ENCODE measurements around the gene MYO1D.

DNA sequence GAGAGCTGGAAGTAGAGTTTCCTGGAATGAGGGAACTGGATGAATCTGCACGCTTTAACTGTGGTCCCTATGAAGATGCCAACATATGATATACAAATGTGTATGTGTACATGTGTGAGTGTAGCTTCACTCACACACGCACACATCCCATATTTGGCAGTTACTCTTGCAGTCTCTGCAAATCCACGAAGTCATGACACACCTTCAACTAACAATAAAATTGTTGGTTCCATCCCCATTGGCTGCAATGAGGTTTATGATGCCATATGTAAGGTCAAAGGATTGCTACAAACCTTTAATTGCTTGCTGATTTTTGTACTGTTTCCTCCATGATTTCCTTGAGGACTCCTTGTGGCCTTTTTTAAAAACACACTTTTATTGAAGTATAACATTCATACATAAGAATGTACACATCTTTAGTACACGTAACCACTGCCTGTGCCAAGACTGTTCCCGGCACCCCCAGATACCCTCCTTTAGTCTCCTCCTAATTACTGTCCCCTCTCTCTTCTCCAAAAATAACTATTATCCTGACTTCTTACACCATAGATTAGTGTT lies 22.0 kb downstream of the MYO1D start:
- TF ChIP-seq, protein P1, sequence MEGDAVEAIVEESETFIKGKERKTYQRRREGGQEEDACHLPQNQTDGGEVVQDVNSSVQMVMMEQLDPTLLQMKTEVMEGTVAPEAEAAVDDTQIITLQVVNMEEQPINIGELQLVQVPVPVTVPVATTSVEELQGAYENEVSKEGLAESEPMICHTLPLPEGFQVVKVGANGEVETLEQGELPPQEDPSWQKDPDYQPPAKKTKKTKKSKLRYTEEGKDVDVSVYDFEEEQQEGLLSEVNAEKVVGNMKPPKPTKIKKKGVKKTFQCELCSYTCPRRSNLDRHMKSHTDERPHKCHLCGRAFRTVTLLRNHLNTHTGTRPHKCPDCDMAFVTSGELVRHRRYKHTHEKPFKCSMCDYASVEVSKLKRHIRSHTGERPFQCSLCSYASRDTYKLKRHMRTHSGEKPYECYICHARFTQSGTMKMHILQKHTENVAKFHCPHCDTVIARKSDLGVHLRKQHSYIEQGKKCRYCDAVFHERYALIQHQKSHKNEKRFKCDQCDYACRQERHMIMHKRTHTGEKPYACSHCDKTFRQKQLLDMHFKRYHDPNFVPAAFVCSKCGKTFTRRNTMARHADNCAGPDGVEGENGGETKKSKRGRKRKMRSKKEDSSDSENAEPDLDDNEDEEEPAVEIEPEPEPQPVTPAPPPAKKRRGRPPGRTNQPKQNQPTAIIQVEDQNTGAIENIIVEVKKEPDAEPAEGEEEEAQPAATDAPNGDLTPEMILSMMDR (conservative IDR thresholded peaks at IDR 0.05; ENCODE audit: low read length) = 0 out of 2 replicates have a peak, but pooled peaks have one; percentile 22
- no peak for TF ChIP-seq EZH2phosphoT487 (IDR thresholded peaks at IDR 0.05; ENCODE audit: borderline replicate concordance, low read depth, low read length)
